ENCODE results near the gene COMT.

- TF ChIP-seq RAD21 (IDR thresholded peaks at IDR 0.05; ENCODE audit: low read depth) (no peak), CTCF (IDR thresholded peaks at IDR 0.05 in 2 of 3, conservative IDR thresholded peaks at IDR 0.05 in 1 of 3; ENCODE audit: borderline replicate concordance in 1 of 3, insufficient read depth in 1 of 3, low read depth in 2 of 3, low read length in 2 of 3) (no peak), SIN3A (IDR thresholded peaks at IDR 0.05; ENCODE audit: low read depth) (no peak), SP1 (IDR thresholded peaks at IDR 0.05; ENCODE audit: low read depth) (no peak), EZH2 (IDR thresholded peaks at IDR 0.05) (no peak), POLR2A (IDR thresholded peaks at IDR 0.05; ENCODE audit: borderline replicate concordance, extremely low read depth, insufficient read depth, insufficient read length) (no peak), EZH2phosphoT487 (IDR thresholded peaks at IDR 0.05; ENCODE audit: borderline replicate concordance) (no peak), POLR2AphosphoS5 (IDR thresholded peaks at IDR 0.05; ENCODE audit: low read depth, low read length) (no peak)
- TF ChIP-seq, protein P1, sequence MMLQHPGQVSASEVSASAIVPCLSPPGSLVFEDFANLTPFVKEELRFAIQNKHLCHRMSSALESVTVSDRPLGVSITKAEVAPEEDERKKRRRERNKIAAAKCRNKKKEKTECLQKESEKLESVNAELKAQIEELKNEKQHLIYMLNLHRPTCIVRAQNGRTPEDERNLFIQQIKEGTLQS (IDR thresholded peaks at IDR 0.05), result no peak
These were observed 48.6 kb downstream of the COMT start for GRCh38 chr22:19990188-19990587.
